ENCODE results near the gene FNDC3A.

DNA sequence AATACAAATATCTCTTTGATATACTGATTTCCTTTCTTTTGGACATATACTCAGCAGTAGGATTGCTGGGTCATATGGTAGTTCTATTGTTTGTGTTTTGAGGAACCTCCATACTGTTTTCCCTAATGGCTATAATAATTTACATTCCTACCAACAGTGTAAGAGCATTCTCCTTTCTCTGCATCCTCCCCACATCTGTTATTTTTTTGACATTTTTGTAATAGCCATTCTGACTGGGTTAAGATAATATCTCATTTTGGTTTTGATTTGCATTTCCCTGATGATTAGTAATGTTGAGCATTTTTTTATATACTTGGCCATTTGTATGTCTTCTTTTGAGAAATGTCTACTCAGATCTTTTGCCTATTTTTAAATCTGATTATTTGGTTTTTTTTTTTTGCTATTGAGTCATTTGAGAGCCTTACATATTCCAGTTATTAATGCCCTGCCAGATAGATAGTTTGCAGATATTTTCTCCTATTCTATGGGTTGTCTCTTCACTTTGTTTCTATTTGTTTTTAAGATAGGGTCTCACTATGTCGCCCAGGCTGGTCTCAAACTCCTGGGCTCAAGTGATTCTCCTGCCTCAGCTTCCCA lies 95.7 kb downstream of the FNDC3A start:
- TF ChIP-seq, protein P1, sequence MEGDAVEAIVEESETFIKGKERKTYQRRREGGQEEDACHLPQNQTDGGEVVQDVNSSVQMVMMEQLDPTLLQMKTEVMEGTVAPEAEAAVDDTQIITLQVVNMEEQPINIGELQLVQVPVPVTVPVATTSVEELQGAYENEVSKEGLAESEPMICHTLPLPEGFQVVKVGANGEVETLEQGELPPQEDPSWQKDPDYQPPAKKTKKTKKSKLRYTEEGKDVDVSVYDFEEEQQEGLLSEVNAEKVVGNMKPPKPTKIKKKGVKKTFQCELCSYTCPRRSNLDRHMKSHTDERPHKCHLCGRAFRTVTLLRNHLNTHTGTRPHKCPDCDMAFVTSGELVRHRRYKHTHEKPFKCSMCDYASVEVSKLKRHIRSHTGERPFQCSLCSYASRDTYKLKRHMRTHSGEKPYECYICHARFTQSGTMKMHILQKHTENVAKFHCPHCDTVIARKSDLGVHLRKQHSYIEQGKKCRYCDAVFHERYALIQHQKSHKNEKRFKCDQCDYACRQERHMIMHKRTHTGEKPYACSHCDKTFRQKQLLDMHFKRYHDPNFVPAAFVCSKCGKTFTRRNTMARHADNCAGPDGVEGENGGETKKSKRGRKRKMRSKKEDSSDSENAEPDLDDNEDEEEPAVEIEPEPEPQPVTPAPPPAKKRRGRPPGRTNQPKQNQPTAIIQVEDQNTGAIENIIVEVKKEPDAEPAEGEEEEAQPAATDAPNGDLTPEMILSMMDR (IDR thresholded peaks at IDR 0.05) = no peak
- TF ChIP-seq POLR2AphosphoS5 (IDR thresholded peaks at IDR 0.05; ENCODE audit: low read depth, low read length) = no peak
